OCI-LY7 (cell line): ENCODE measurements around the gene GPS1. TPM values are rescaled to one million over a fixed set of nuclear protein-coding genes. Genes with fewer than 3 reads are reported as not detected.
A peak's percentile ranks its signal among the peaks of the same experiment; 100 is the strongest.

Experiments used
- BruUV-seq: library from RNA; stranded (reverse); fragments of 400-500 nt; replicated peaks from 2 replicates; lab custom pipeline; 2021; lab: Mats Ljungman, UMichigan
- CTCF ChIA-PET: fragments of 300-600 bp; sonication (Branson Sonifier 250); formaldehyde crosslinking; loops from one replicate; lab custom pipeline; 2022; ENCODE audit warnings: antibody characterized with exemption; ENCODE audit not compliant: unreplicated experiment; lab: Charles Lee
- POLR2A ChIA-PET: fragments of 300-600 bp; sonication (Branson Sonifier 250); formaldehyde crosslinking; loops from one replicate; lab custom pipeline; 2022; ENCODE audit warnings: antibody characterized with exemption; lab: Charles Lee
- DNase-seq: peaks from one replicate; pipeline ENCODE4 v3.0.0-alpha.2; 2015; ENCODE audit warnings: low spot score
- H2AFZ ChIP-seq: fragments of 200-600 bp; sonication (generic), shearing (Covaris generic); 2 replicates; pipeline ENCODE4 v1.6.1; 2014; ENCODE audit warnings: mild to moderate bottlenecking, antibody characterized with exemption, low read length, moderate library complexity
- H3K27ac ChIP-seq: fragments of 200-600 bp; sonication (generic); 2 replicates; pipeline ENCODE4 v1.5.1; 2014; ENCODE audit warnings: mixed run types, low read depth, mild to moderate bottlenecking, moderate library complexity, low read length, inconsistent platforms; ENCODE audit not compliant: poor library complexity, severe bottlenecking
- H3K36me3 ChIP-seq: fragments of 200-600 bp; sonication (generic); 2 replicates; pipeline ENCODE4 v1.6.1; 2014; ENCODE audit warnings: mild to moderate bottlenecking, antibody characterized with exemption, low read length, moderate library complexity, mixed read lengths; ENCODE audit not compliant: insufficient read depth
- H3K4me1 ChIP-seq: fragments of 200-600 bp; sonication (generic); 2 replicates; pipeline ENCODE4 v1.5.1; 2014; ENCODE audit warnings: mild to moderate bottlenecking, low read length; ENCODE audit not compliant: insufficient read depth, poor library complexity, severe bottlenecking
- H3K4me2 ChIP-seq: fragments of 200-600 bp; sonication (generic); 2 replicates; pipeline ENCODE4 v1.6.1; 2014; ENCODE audit warnings: mild to moderate bottlenecking, low read length
- H3K4me3 ChIP-seq: fragments of 200-600 bp; sonication (generic); 2 replicates; pipeline ENCODE4 v1.5.1; 2014; ENCODE audit warnings: mild to moderate bottlenecking, low read depth, low read length; ENCODE audit not compliant: poor library complexity, severe bottlenecking
- H3K79me2 ChIP-seq: fragments of 200-600 bp; sonication (generic); 2 replicates; pipeline ENCODE4 v1.6.1; 2016; ENCODE audit warnings: low read depth, mild to moderate bottlenecking, low read length, moderate library complexity, mixed read lengths; ENCODE audit not compliant: insufficient read depth
- H3K9me2 ChIP-seq: fragments of 200-600 bp; sonication (generic); 2 replicates; pipeline ENCODE4 v1.6.1; 2016; ENCODE audit warnings: mild to moderate bottlenecking, low read length, mixed read lengths; ENCODE audit not compliant: insufficient read depth
- H3K9me3 ChIP-seq: fragments of 200-600 bp; sonication (generic); 2 replicates; pipeline ENCODE4 v1.6.1; 2014; ENCODE audit warnings: mild to moderate bottlenecking, mixed run types, low read length, mixed read lengths
- H4K20me1 ChIP-seq: fragments of 200-600 bp; sonication (generic); 2 replicates; pipeline ENCODE4 v1.6.1; 2014; ENCODE audit warnings: mild to moderate bottlenecking, antibody characterized with exemption, low read length, moderate library complexity, mixed read lengths; ENCODE audit not compliant: insufficient read depth
- EZH2phosphoT487 ChIP-seq: fragments of 200-600 bp; sonication (generic); IDR thresholded peaks from 2 replicates; pipeline ENCODE4 v1.6.1; 2018; ENCODE audit warnings: low read depth, borderline replicate concordance, mild to moderate bottlenecking, mixed run types, antibody characterized with exemption, low read length, moderate library complexity, mixed read lengths
- intact Hi-C: fragments of 100-400 bp; cut with micrococcal nuclease; formaldehyde crosslinking; loops from one replicate; pipeline ENCODE4 v1.10.0; 2022; ENCODE audit not compliant: unreplicated experiment
- total RNA-seq, 2 experiments: library from RNA; depleted of rRNA in 1 of 2; stranded (reverse); fragments of >200 nt in 1 of 2; shearing (Covaris generic) in 1 of 2; gene quantifications; 2 replicates each; pipeline ENCODE4 v1.2.3, GENCODE V29; 2014 to 2022
- TF ChIP-seq, protein P1 (sequence below): fragments of 200-600 bp; sonication (generic); conservative IDR thresholded peaks from 2 replicates; pipeline ENCODE4 v1.5.1; 2014; ENCODE audit warnings: mild to moderate bottlenecking, antibody characterized with exemption, low read length, moderate library complexity, mixed read lengths

The GPS1 gene
- total RNA-seq, 2 experiments from 2014 or later: 133 to 169 TPM

DNA sequence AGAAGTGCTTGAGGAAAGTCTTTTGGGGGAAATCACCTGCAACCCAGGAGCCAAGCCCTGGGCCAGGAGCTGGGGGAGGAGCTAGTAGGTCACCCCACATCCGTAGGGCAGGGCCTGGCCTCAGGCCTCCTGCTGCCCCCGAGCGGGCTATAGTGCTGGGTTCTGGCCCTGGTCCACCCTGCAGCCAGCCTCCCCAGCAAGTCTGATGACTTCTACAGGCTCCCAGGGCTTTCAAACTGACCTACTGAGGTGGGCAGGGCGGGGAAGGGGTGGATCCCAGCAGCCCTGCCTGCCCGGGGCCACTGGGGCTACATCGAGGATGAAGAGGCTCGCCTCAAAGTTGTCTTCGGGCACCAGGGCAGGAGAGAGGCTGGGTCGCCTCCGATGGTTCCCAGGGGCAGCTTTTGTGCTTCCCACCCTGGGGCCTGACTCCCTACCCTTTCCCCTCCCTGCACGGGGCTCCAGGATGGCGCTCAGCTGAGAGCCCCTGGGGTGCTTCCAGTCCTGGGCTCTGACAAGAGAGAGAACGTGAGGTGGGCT, 34.0 kb upstream of the GPS1 start:
- Histone ChIP-seq H4K20me1 (no peaks in the 10 kb centered on the region), H3K36me3 (peaks cover 11% of the 10 kb centered on the region; the same call in 1 of the 2 replicates), H2AFZ (no peak overlapping the region), H3K4me3 (no peak overlapping the region), H3K27ac (no peak overlapping the region), H3K79me2 (peaks cover 12% of the 10 kb centered on the region; the same call in 1 of the 2 replicates), H3K9me3 (no peaks in the 10 kb centered on the region), H3K4me1 (peaks cover 22% of the 10 kb centered on the region), H3K4me2 (no peak overlapping the region), H3K9me2 (no peaks in the 10 kb centered on the region)
- ChIA-PET CTCF (no interaction called here), POLR2A (no interaction called here)
- BruUV-seq: no TSS peak
- no peak for DNase-seq
- intact Hi-C loops: no loop called here
- no peak for TF ChIP-seq EZH2phosphoT487
- TF ChIP-seq, protein P1, sequence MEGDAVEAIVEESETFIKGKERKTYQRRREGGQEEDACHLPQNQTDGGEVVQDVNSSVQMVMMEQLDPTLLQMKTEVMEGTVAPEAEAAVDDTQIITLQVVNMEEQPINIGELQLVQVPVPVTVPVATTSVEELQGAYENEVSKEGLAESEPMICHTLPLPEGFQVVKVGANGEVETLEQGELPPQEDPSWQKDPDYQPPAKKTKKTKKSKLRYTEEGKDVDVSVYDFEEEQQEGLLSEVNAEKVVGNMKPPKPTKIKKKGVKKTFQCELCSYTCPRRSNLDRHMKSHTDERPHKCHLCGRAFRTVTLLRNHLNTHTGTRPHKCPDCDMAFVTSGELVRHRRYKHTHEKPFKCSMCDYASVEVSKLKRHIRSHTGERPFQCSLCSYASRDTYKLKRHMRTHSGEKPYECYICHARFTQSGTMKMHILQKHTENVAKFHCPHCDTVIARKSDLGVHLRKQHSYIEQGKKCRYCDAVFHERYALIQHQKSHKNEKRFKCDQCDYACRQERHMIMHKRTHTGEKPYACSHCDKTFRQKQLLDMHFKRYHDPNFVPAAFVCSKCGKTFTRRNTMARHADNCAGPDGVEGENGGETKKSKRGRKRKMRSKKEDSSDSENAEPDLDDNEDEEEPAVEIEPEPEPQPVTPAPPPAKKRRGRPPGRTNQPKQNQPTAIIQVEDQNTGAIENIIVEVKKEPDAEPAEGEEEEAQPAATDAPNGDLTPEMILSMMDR: no peak

DNA sequence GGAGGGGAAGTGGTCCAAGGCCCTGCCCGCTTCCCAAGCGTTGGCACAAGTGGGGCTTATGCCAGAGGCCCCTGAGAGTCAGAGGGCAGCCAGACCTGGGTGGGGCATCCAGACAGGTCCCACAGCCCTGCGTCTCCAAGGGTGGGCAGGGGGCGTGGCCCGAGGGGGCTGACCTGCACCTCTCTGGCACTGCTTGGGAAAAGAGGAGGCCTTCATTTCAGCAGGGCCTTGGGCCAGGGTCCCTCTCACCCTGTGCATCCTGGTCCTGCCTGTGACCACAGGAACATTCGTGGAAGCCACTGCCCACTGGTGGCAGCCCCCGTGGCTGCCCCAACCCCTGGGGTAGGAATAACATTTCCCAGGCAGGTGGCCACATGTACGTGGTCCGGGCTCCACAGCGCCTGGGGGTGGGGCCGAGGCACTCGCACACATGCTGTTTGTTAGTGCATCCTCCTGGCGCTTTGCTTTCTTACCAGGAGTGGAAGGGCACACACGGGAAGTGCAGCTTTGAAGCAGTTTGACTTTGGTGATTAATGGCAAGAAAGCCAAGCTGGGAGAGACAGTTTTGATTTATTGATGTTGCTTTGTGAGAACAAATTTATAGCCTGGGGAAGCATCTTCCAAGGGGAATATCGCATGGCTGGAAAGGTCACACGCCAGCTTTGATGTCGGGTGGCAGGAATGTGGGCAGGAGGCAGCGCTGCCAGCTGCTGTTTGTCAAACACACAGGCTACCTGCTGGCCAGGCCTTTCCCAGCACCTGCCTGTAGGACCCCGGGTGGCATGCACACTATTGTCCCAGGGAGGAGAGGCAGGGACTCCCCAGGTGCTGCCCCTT, 33.3 kb upstream of the GPS1 start:
- DNase-seq: no peak
- Histone ChIP-seq H3K27ac (no peak overlapping the region), H4K20me1 (no peaks in the 10 kb centered on the region), H3K79me2 (peaks cover 12% of the 10 kb centered on the region; the same call in 1 of the 2 replicates), H2AFZ (no peak overlapping the region), H3K9me2 (no peaks in the 10 kb centered on the region), H3K4me3 (no peak overlapping the region), H3K36me3 (peaks cover 11% of the 10 kb centered on the region; the same call in 1 of the 2 replicates), H3K4me2 (no peak overlapping the region), H3K9me3 (no peaks in the 10 kb centered on the region), H3K4me1 (peaks cover 22% of the 10 kb centered on the region)
- BruUV-seq: TSS peak; percentile 91
- ChIA-PET CTCF (no interaction called here), POLR2A (no interaction called here)
- TF ChIP-seq, protein P1: no peak
- no peak for TF ChIP-seq EZH2phosphoT487
- intact Hi-C loops: no loop called here
